NCI-H2171 (cell line): ENCODE results near the gene PROM2.
"Not testable (repeated sequence)": the region's sequence is repeated elsewhere in the genome, so short reads cannot be mapped to it uniquely, and the experiment has no call there.

Source experiments
- DNase-seq: peaks from one replicate; lab custom pipeline; 2025; lab: John Stamatoyannopoulos, UW

Gene PROM2

GRCh38 chr2:95269036-95269680 lies 5.1 kb upstream of the PROM2 start:
- DNase-seq: no peak

DNA sequence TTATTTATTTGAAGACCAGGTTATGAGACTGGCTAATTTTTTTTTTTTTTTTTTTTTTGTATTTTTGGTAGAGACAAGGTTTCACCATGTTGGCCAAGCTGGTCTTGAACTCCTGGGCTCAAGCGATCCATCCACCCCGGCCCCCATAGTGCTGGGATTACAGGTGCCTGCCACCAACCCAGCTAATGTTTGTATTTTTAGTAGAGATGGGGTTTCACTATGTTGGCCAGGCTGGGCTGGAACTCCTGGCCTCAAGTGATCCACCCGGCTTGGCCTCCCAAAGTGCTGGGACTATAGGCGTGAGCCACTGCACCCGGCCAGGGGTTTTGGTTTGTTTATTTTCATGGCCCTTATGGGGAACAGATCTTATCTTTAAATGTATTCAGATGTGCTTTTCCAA lies 4.5 kb upstream of the PROM2 start:
- DNase-seq: not testable (repeated sequence)

DNA sequence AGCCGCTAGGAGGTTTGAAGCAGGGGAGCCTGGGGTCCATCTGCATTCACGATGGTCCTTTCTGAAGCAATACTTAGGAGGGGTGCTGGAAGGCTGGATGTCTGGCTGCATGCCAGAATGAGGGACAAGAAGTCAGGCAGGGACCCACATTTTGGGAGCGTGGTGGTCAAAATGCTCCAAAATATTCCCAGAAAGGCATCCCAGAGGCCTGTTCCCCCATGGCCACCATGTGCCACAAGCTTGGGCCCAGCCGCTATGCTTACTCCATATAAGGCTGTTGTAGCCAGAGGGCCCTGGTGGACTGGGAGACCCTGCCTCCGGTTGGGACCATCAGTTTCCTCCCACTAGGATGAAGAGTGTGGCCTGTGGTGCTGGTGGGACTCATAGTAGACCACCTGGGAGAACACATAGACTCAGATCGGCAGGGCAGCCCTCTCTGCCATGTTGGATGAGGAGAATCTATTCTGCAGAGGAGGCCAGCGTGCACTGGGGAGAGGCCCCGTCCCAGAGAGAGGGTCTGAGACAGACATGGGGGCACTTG lies 3.6 kb upstream of the PROM2 start:
- DNase-seq: no peak

- DNase-seq: no peak
These were observed 2.8 kb upstream of the PROM2 start for GRCh38 chr2:95271381-95271971.

DNA sequence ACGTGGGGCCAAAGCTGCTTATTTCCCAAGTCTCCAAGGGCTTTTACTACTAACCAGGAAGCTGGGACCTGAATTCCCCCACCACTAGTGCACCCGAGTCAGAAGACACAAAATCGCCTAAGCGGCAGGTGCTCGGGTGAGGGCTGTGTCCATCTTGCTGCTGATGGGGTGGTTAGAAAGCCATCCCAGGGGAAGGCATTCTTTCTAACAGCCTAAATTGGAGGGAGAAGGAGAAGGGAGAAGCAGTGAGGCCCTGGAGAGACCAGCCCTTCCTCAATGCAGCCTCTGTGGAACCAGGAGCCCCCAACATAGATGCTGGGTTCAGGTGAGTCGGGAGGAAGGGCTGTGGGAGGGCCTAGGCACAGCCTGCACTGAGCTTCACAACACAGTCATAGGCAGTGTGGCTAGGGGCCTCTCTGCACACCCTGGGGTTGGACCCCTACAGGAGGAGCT lies 1.9 kb upstream of the PROM2 start:
- DNase-seq: no peak

GRCh38 chr2:95272781-95273180 lies 1.5 kb upstream of the PROM2 start:
- no peak for DNase-seq

GRCh38 chr2:95273566-95274290 lies 521 bp upstream of the PROM2 start:
- no peak for DNase-seq

- DNase-seq: no peak
These were observed 884 bp downstream of the PROM2 start for GRCh38 chr2:95275151-95275515.

DNA sequence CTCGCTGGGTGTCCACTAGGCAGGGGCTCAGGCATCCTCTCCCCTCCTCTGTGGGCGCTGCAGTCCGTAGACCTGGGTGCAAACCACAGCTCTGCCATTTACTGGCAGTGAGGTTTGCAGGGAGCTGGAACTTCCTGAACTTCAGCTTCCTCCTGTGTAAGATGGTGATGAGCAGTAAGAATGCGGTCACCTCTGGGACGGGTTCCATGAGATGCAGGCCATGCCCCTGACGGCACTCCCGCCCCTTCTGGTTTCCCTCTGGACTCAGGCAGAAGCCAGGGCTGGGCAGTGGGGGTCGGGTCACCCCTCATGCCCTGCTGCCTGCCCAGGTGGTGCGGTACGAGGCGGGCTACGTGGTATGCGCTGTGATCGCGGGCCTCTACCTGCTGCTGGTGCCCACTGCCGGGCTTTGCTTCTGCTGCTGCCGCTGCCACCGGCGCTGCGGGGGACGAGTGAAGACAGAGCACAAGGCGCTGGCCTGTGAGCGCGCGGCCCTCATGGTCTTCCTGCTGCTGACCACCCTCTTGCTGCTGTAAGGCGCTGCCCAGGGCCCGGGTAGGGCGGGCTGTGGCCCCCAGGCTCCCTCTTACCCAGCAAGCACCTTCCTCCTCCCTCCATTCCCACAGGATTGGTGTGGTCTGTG lies 1.5 kb downstream of the PROM2 start:
- DNase-seq: no peak

- no peak for DNase-seq
These were observed 2.1 kb downstream of the PROM2 start for GRCh38 chr2:95276244-95276887.

- DNase-seq: no peak
These were observed 2.6 kb downstream of the PROM2 start for GRCh38 chr2:95276888-95277245.

DNA sequence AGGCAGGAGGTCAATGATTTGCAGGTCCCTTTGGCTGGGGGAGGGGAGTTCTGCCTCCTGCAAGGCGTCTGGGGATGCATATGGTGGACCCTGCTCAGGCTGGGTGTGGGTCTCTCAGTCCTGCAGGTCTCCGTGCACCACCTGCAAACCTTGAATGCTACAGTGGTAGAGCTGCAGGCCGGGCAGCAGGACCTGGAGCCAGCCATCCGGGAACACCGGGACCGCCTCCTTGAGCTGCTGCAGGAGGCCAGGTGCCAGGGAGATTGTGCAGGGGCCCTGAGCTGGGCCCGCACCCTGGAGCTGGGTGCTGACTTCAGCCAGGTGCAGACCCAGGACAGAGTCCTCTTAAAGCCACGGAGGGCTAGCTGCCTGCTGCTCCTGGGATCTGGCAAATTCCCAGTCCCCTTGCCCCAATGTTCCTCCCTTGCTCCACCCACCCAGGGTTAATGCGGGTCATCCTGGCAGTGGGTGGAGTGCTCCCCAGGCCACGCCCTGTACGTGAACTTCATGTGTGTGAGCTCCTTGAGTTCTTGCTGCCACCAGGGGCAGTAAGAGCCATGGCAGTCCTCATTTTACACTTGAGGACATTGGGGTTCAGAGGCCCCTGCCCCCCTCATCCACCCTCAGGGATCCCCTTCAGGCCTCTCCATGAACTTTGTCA lies 3.1 kb downstream of the PROM2 start:
- DNase-seq: no peak

DNA sequence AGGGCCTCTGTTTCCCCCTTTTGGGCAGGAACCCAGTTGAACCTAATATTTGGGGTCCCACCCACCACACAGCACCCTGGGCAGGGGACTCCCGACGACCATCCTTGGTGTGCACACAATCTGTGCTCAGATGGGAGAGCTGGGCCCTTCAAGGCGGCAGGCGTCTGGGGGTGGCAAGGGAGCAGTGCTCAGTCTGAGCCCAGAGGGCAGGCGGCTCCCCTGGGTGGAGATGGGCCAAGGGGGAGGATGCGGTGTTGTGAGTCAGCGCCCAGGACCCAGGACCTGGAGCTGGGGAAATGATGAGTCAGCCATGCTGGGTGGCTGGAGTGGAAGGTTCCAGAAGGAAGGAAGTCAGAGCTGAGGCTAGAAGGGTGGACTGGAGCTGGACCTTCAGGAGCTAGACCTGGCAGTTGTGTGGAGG lies 3.8 kb downstream of the PROM2 start:
- DNase-seq: no peak

DNA sequence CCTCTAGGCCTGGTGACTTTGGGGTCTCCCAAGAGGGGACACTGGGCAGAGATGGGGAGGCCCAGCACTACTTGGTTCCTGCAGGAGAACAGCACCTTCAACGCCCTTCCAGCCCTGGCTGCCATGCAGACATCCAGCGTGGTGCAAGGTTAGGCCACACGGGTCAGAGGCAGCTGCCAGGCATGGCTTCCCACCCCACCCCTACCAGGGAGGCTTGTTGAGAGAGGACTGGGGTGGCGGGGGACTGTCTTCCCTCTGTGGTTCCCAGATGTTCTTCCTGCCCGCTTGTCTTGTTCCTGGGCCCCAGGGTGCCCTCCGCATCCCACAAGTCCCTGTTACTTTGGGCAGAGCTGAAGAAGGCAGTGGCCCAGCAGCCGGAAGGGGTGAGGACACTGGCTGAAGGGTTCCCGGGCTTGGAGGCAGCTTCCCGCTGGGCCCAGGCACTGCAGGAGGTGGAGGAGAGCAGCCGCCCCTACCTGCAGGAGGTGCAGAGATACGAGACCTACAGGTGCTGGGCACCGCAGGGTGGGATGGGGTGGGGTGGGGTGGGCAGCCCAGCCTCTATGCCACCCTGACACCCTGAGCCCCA lies 4.5 kb downstream of the PROM2 start:
- no peak for DNase-seq

- no peak for DNase-seq
These were observed 5.3 kb downstream of the PROM2 start for GRCh38 chr2:95279435-95280035.

DNA sequence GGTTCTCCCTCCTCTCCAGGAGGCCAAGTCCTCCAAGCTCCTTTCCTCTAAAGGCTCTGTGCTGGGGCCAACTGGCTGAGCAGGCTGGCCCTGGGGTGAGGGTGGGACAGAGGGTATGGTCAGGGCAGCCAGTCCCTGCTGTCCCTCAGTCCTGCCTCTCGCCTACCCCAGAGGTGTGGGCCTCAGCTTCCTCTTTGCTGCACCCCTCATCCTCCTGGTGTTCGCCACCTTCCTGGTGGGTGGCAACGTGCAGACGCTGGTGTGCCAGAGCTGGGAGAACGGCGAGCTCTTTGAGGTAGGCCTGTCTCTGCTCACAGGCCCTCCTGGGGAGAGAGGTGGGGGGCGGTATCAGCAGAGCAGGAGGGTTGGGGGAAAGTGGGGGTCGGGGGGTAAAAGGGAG lies 6.8 kb downstream of the PROM2 start:
- no peak for DNase-seq

- no peak for DNase-seq
These were observed 7.5 kb downstream of the PROM2 start for GRCh38 chr2:95281786-95282185.

DNA sequence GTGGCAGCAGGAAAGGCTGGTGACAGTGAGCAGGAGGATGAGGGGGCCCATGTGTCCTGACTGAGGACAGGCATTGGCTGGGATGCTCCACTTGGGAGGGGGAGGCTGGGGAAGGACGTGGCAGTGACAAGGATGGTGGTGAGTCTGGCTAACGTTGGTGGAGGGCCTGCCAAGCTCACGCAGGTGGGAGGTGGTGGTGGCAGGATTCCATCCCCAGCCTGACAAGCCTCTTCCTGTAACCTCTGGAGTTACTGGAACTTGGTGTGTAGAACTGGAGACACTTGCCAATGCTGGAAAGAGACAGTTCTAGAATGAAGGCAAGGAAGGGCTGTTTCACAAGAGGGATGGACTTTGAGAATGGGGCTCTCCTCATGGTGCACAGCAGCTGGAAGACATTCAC lies 8.2 kb downstream of the PROM2 start:
- DNase-seq: no peak

GRCh38 chr2:95283562-95283961 lies 9.3 kb downstream of the PROM2 start:
- no peak for DNase-seq

DNA sequence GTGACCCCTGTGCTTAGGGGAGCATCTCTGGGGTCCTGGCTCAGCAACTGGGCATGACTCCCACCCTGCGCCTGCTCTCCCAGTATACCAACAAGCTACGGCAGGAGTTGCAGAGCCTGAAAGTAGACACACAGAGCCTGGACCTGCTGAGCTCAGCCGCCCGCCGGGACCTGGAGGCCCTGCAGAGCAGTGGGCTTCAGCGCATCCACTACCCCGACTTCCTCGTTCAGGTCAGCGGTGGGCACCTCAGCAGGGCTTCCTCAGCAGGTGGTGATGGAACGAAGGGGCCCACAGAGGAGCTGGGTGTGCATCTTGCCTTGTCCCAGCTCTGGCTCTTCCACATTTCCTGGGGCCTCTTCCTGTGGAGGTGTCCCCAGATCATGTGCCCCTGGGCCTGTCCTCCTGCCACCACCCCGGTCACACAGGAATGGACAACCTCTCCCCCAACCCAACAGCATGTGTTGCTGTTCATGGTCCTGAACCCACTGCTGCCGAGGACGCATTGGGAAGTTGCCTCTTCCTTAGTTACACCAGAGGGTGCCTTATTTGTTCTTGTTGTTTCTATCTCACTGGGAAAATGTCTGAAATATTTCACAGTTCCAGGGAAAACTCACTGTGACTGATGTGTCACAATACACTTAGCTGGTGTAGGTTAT lies 10.8 kb downstream of the PROM2 start:
- no peak for DNase-seq
